A549 (cell line): ENCODE measurements around the gene CLEC16A. TPM values are rescaled to one million over a fixed set of nuclear protein-coding genes. Genes with fewer than 3 reads are reported as not detected.

Source experiments
- ATAC-seq, 2 experiments: fragments of 200-7000 bp in 1 of 2; fragments of >200 bp in 1 of 2; cut with Nextera tagmentation in 1 of 2; cut with Tn5 transposase in 1 of 2; 3 replicates each; pipeline versions ENCODE4 v1.8.0 to v1.9.1; 2018 to 2020; ENCODE audit warnings: mild to moderate bottlenecking in 1 of 2, moderate library complexity in 1 of 2
- CTCF ChIA-PET: fragments of 300-600 bp; sonication (Branson Sonifier 250); formaldehyde crosslinking; extraction: SDS; loops from one replicate; lab custom pipeline; 2021; ENCODE audit warnings: antibody characterized with exemption, inconsistent platforms; lab: Yijun Ruan, JAX
- POLR2A ChIA-PET: fragments of 350-600 bp; formaldehyde crosslinking; extraction: SDS; loops from one replicate; lab custom pipeline; 2021; ENCODE audit warnings: antibody characterized with exemption, inconsistent platforms; lab: Yijun Ruan, JAX
- DNase-seq, 2 experiments: peaks; one replicate each; pipeline versions ENCODE4 v3.0.0 to v3.0.0-alpha.2; 2011 to 2016; ENCODE audit warnings: low read depth in 1 of 2, low spot score in 1 of 2
- FAIRE-seq: peaks from 2 replicates; lab custom pipeline; 2011; peaks lifted over from hg19 to GRCh38; lab: Jason Lieb, UNC
- H3K27ac ChIP-seq, 2 experiments: fragments of >200 bp; sonication (Bioruptor Twin); formaldehyde crosslinking; 3 replicates each; pipeline ENCODE4 v1.5.1; 2016 to 2017
- H3K4me1 ChIP-seq: fragments of >200 bp; sonication (Bioruptor Twin); formaldehyde crosslinking; 3 replicates; pipeline ENCODE4 v1.6.1; 2016
- H3K4me2 ChIP-seq: fragments of >200 bp; sonication (Bioruptor Twin); formaldehyde crosslinking; 3 replicates; pipeline ENCODE4 v1.6.1; 2016
- H3K4me3 ChIP-seq: fragments of >200 bp; sonication (Bioruptor Twin); formaldehyde crosslinking; 3 replicates; pipeline ENCODE4 v1.5.1; 2016
- H3K9me3 ChIP-seq: fragments of >200 bp; sonication (Bioruptor Twin); formaldehyde crosslinking; 3 replicates; pipeline ENCODE4 v1.6.1; 2016
- ATOH8 ChIP-seq: fragments of 250-450 bp; sonication (Bioruptor Pico); IDR thresholded peaks from 2 replicates; pipeline ENCODE4 v1.5.0; 2020; ENCODE audit warnings: low read depth, mild to moderate bottlenecking, moderate library complexity
- BCL3 ChIP-seq: fragments of >200 bp; sonication (Bioruptor Twin); formaldehyde crosslinking; IDR thresholded peaks from 3 replicates; pipeline ENCODE4 v1.6.1; 2016
- CEBPB ChIP-seq, 2 experiments: fragments of >200 bp in 1 of 2; sonication (Bioruptor Twin) in 1 of 2; formaldehyde crosslinking in 1 of 2; IDR thresholded peaks; 2 replicates each; pipeline ENCODE4 v1.6.1; 2012 to 2016
- EHMT2 ChIP-seq: fragments of 200-600 bp; sonication (generic); IDR thresholded peaks from 2 replicates; pipeline ENCODE4 v1.6.1; 2016; ENCODE audit warnings: antibody characterized with exemption, low read depth, mild to moderate bottlenecking, moderate library complexity
- FOSB ChIP-seq: fragments of 250-450 bp; sonication (Bioruptor Pico); IDR thresholded peaks from 2 replicates; pipeline ENCODE4 v1.5.0; 2020; ENCODE audit warnings: mild to moderate bottlenecking, moderate library complexity
- GATA3 ChIP-seq: IDR thresholded peaks from 2 replicates; pipeline ENCODE4 v1.6.1; 2012; ENCODE audit warnings: borderline replicate concordance
- HES2 ChIP-seq: fragments of >200 bp; sonication (Bioruptor Twin); formaldehyde crosslinking; IDR thresholded peaks from 2 replicates; pipeline ENCODE4 v1.6.1; 2016
- HEYL ChIP-seq: fragments of 250-450 bp; sonication (Bioruptor Pico); IDR thresholded peaks from 2 replicates; pipeline ENCODE4 v1.8.0; 2021; ENCODE audit warnings: mild to moderate bottlenecking, moderate library complexity
- HOXB5 ChIP-seq: fragments of 250-450 bp; sonication (Bioruptor Pico); IDR thresholded peaks from 2 replicates; pipeline ENCODE4 v1.5.0; 2020; ENCODE audit warnings: mild to moderate bottlenecking, moderate library complexity
- JUN ChIP-seq, 2 experiments: fragments of >200 bp; sonication (Bioruptor Twin); formaldehyde crosslinking; IDR thresholded peaks; 2 replicates in 1 of 2; 3 replicates in 1 of 2; pipeline ENCODE4 v1.6.1; 2016 to 2017
- KDM1A ChIP-seq: fragments of 200-600 bp; sonication (generic); IDR thresholded peaks from 2 replicates; pipeline ENCODE4 v1.6.1; 2016; ENCODE audit warnings: low read depth, mild to moderate bottlenecking
- MAZ ChIP-seq: fragments of 150-350 bp; IDR thresholded peaks from 2 replicates; pipeline ENCODE4 v1.6.1; 2014; ENCODE audit warnings: antibody characterized with exemption, low read depth, low read length, borderline replicate concordance
- NFE2L2 ChIP-seq: fragments of 150-350 bp; conservative IDR thresholded peaks from 2 replicates; pipeline ENCODE4 v1.6.1; 2014; ENCODE audit warnings: low read length
- NPAS2 ChIP-seq: fragments of 250-450 bp; sonication (Bioruptor Pico); IDR thresholded peaks from 2 replicates; pipeline ENCODE4 v1.8.0; 2022; ENCODE audit warnings: mild to moderate bottlenecking, moderate library complexity, borderline replicate concordance
- PBX3 ChIP-seq: IDR thresholded peaks from 2 replicates; pipeline ENCODE4 v1.6.1; 2012
- POLR2AphosphoS2 ChIP-seq: conservative IDR thresholded peaks from 2 replicates; pipeline ENCODE4 v1.6.1; 2012; ENCODE audit warnings: low read length, improper control_type of control experiment, inconsistent platforms
- RAD21 ChIP-seq, 2 experiments: fragments of >200 bp in 1 of 2; sonication (Bioruptor Twin) in 1 of 2; formaldehyde crosslinking in 1 of 2; IDR thresholded peaks in 1 of 2; conservative IDR thresholded peaks in 1 of 2; 2 replicates in 1 of 2; 3 replicates in 1 of 2; pipeline ENCODE4 v1.6.1; 2012 to 2018; ENCODE audit warnings: inconsistent platforms in 1 of 2
- RARB ChIP-seq: fragments of 250-450 bp; sonication (Bioruptor Pico); IDR thresholded peaks from 2 replicates; pipeline ENCODE4 v1.8.0; 2021; ENCODE audit warnings: mild to moderate bottlenecking, moderate library complexity
- SMC3 ChIP-seq: fragments of >200 bp; sonication (Bioruptor Twin); formaldehyde crosslinking; IDR thresholded peaks from 3 replicates; pipeline ENCODE4 v1.6.1; 2018; ENCODE audit warnings: inconsistent platforms
- SREBF2 ChIP-seq: fragments of 450-650 bp; IDR thresholded peaks from 2 replicates; pipeline ENCODE4 v1.6.1; 2014; ENCODE audit warnings: mild to moderate bottlenecking, moderate library complexity
- TFCP2L1 ChIP-seq: fragments of 250-450 bp; sonication (Bioruptor Pico); IDR thresholded peaks from 2 replicates; pipeline ENCODE4 v1.5.0; 2021; ENCODE audit warnings: mild to moderate bottlenecking
- ZC3H11A ChIP-seq: fragments of 450-650 bp; IDR thresholded peaks from 2 replicates; pipeline ENCODE4 v1.6.1; 2014; ENCODE audit warnings: antibody characterized with exemption, mild to moderate bottlenecking
- ZFP36 ChIP-seq: fragments of 450-650 bp; IDR thresholded peaks from 2 replicates; pipeline ENCODE4 v1.6.1; 2014; ENCODE audit warnings: borderline replicate concordance; ENCODE audit not compliant: partially characterized antibody
- ZSCAN20 ChIP-seq: fragments of 250-450 bp; sonication (Bioruptor Pico); IDR thresholded peaks from 2 replicates; pipeline ENCODE4 v1.8.0; 2022; ENCODE audit warnings: mild to moderate bottlenecking, moderate library complexity
- WGBS: methylation state at CpG from one replicate; pipeline ENCODE4 v1.1.6; 2017; ENCODE audit errors: missing lambda C conversion rate; 5-methylcytosine and 5-hydroxymethylcytosine counted together
- polyA plus RNA-seq, 4 experiments: library from polyadenylated mRNA; depleted of rRNA in 3 of 4; stranded (reverse); fragments of >200 nt; fragmentation: RNase III in 1 of 4; extraction: RNeasy Plus Mini Kit Qiagen cat#74134 plus additional on column Dnase treatment in 1 of 4; gene quantifications; 2 replicates in 3 of 4; 3 replicates in 1 of 4; pipeline ENCODE4 v1.2.3, GENCODE V29; 2011 to 2017

The CLEC16A gene
- polyA plus RNA-seq, 2 of the 4 experiments (the other 2 are of a cell fraction) = 8.3 to 10.4 TPM

GRCh38 chr16:11130978-11131665 is 186.8 kb downstream of the CLEC16A start:
- POLR2A ChIA-PET = no interaction called here
- Histone ChIP-seq H3K4me1 (no peaks in the 10 kb centered on the region; the same call in 2 of the 3 replicates), H3K4me3 (no peak overlapping the region), H3K4me2 (no peak overlapping the region), H3K9me3 (no peaks in the 10 kb centered on the region), H3K27ac (no peak overlapping the region)
- FAIRE-seq (no peak), DNase-seq (no peak), ATAC-seq (no peak)
- TF ChIP-seq NPAS2 (no peak), GATA3 (no peak), EHMT2 (no peak), RAD21 (conservative IDR thresholded peaks at IDR 0.05 in 1 of 2, IDR thresholded peaks at IDR 0.05 in 1 of 2) (no peak), RARB (CRISPR knock-in tag) (no peak), MAZ (no peak), HOXB5 (CRISPR knock-in tag) (no peak), HEYL (CRISPR knock-in tag) (no peak), PBX3 (no peak), SREBF2 (no peak)
- CTCF ChIA-PET = no interaction called here
- 91% methylated on average over 7 of the region's 8 CpGs for WGBS

GRCh38 chr16:11131706-11132105 is 187.3 kb downstream of the CLEC16A start:
- no peaks in the 10 kb centered on the region; the same call in 2 of the 3 replicates for H3K4me1 ChIP-seq
- CTCF ChIA-PET = interaction anchor here (1.0 to 1.7 kb wide), 2 partner anchors 83 to 124 kb away, joined by 3 to 6 read pairs; partner anchors contain the start of gene SOCS1
- WGBS = 89% methylated on average over 7 of the region's 7 CpGs
- ATAC-seq (no peak), DNase-seq (no peak), FAIRE-seq (no peak)
- H3K9me3 ChIP-seq = no peaks in the 10 kb centered on the region
- no peak overlapping the region for H3K4me2 ChIP-seq
- H3K27ac ChIP-seq = no peak overlapping the region
- H3K4me3 ChIP-seq = no peak overlapping the region
- no peak for TF ChIP-seq HEYL (CRISPR knock-in tag)
- TF ChIP-seq ZC3H11A = no peak
- TF ChIP-seq JUN (IDR thresholded peaks at IDR 0.05) = no peak
- no peak for TF ChIP-seq ZFP36
- no peak for TF ChIP-seq TFCP2L1 (CRISPR knock-in tag)
- no peak for TF ChIP-seq HES2
- TF ChIP-seq SMC3 = no peak
- no peak for TF ChIP-seq FOSB
- TF ChIP-seq NFE2L2 = no peak
- TF ChIP-seq CEBPB (IDR thresholded peaks at IDR 0.05) = no peak
- TF ChIP-seq BCL3 = no peak
- TF ChIP-seq POLR2AphosphoS2 = no peak
- TF ChIP-seq PBX3 = no peak
- no peak for TF ChIP-seq ATOH8
- no peak for TF ChIP-seq ZSCAN20 (CRISPR knock-in tag)
- no peak for TF ChIP-seq MAZ
- TF ChIP-seq KDM1A = no peak
- TF ChIP-seq HOXB5 (CRISPR knock-in tag) = no peak
- POLR2A ChIA-PET = no interaction called here
